LNCaP clone FGC (cell line): ENCODE results near the gene ZMAT5.
"Not testable (repeated sequence)": the region's sequence is repeated elsewhere in the genome, so short reads cannot be mapped to it uniquely, and the experiment has no call there.

ENCODE experiments used
- DNase-seq: peaks from one replicate; pipeline ENCODE4 v3.0.0-alpha.2; 2011; ENCODE audit warnings: low read depth
- H3K4me3 ChIP-seq: 2 replicates; pipeline ENCODE4 v1.5.1; 2011; ENCODE audit warnings: mild to moderate bottlenecking, low read depth, low read length, control low read depth
- CTCF ChIP-seq: IDR thresholded peaks from 2 replicates; pipeline ENCODE4 v1.5.1; 2012; ENCODE audit warnings: mild to moderate bottlenecking; ENCODE audit not compliant: control insufficient read depth, insufficient read depth; ENCODE audit errors: extremely low read depth

Gene ZMAT5

GRCh38 chr22:29756341-29756740, 10.5 kb downstream of the ZMAT5 start:
- DNase-seq = no peak
- TF ChIP-seq CTCF = no peak
- H3K4me3 ChIP-seq = no peak overlapping the region

GRCh38 chr22:29755889-29756288, 10.9 kb downstream of the ZMAT5 start:
- DNase-seq = no peak
- no peak overlapping the region for H3K4me3 ChIP-seq

GRCh38 chr22:29754658-29755395, 12.0 kb downstream of the ZMAT5 start:
- H3K4me3 ChIP-seq, DNase-seq: not testable (repeated sequence)

More at GRCh38 chr22:29755889-29756288, 10.9 kb downstream of the ZMAT5 start:
- no peak for TF ChIP-seq CTCF

- no peak for TF ChIP-seq CTCF
- DNase-seq = no peak
- no peak overlapping the region for H3K4me3 ChIP-seq
Observed at GRCh38 chr22:29753808-29754657, 12.8 kb downstream of the ZMAT5 start.

- no peak for DNase-seq
- no peak overlapping the region for H3K4me3 ChIP-seq
- no peak for TF ChIP-seq CTCF
Observed at GRCh38 chr22:29751669-29752068, 15.1 kb downstream of the ZMAT5 start.

GRCh38 chr22:29750559-29751538, 16.0 kb downstream of the ZMAT5 start:
- no peak for TF ChIP-seq CTCF

More at GRCh38 chr22:29750559-29751538, 16.0 kb downstream of the ZMAT5 start:
- DNase-seq = peak; percentile 3
- H3K4me3 ChIP-seq = no peak overlapping the region
